Anterior cingulate cortex (tissue), 58 donors: Measurements from ENCODE around the gene CCK.
A peak's percentile ranks its signal among the peaks of the same experiment; 100 is the strongest.

Source experiments
- DNase-seq, 58 donors: peaks; one replicate each; lab custom pipeline; 2025; lab: John Stamatoyannopoulos, UW

Gene CCK

GRCh38 chr3:42228796-42229195 lies 37.2 kb downstream of the CCK start:
- no peak for DNase-seq

DNA sequence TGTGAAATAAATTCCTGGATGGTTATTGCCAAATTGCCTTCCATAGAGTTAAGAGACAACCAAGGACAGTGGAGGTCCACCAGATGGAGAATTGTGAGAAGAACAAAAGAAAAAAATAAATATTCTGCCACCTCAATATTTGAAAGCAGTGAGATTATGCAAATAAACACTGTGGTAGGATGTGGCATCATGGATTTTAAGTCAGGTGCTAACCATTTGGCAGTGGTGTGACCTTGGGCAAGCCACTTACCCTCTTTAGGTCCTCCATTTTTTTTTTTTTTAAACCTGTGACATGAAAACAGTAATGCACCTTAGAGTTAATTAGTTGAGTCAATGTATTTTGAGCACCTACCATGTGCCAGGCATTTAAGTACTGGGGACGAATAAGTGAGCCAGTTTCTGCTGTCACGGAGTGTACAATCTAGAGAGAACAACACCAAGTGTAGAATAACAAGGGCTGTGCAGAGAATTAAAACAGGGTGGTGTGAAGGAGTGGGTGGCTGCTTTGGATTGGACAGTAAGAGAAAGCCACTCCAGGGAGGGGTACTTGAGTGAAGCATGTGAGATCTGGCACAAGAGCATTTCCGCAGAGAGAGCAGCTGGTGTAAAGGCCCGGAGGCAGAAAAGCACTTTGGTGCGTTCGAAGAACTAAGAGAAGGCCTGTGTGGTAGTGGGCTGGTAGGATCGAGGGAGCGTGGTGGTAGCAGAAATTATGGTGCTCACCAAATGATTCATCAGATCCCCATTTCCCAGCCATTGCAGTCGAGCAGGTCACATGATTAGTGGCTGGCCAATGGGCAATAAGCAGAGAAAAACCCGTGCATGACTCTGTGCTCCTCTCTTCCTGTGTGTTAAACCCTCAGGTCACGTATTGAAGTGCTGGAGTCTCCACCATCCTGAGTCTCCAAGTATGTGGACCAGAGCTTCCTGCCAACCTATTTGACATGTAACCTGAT lies 39.2 kb downstream of the CCK start:
- DNase-seq = peak in 14 of 58 donors; percentile 14 to 70 (median 37)

DNA sequence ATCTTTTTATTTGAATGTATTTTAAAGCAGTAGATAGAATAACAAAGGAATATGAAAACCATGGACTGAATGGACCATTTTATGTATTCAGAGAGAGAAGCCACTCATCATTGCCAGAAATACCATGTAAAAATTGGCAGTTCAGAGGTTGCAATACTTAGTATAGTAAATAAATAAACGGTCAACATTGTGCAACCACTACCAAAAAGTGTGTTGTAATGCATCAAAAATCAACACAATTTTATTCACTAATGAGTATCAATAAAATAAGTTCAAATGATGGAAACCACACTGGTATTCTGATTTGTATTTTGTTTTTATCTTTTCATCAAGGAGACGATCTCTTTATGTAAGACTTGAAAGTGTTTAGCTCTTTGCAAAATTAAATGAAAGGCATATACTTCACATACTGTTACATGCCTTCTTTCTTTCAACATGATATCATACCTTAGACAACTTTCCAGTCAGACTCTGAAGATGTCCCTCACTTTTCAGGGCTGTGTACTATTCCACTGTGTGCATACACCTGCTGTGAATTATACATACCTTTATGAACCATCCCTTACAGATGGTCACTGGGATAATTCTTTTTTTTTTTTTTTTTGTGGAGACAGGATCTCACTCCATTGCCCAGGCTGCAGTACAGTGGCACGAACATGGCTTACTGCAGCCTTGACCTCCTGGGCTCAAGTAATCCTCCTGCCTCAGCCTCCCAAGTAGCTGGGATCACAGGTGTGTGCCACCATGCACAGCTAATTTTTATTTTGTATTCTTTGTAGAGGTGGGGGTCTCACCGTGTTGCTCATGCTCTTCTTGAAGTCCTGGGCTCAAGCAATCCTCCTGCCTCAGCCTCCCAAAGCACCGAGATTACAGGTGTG lies 40.3 kb downstream of the CCK start:
- DNase-seq = no peak

GRCh38 chr3:42224658-42225421 lies 41.1 kb downstream of the CCK start:
- no peak for DNase-seq

GRCh38 chr3:42224178-42224577 lies 41.8 kb downstream of the CCK start:
- no peak for DNase-seq

- DNase-seq = no peak
Measured at GRCh38 chr3:42222942-42223693, 42.9 kb downstream of the CCK start.

DNA sequence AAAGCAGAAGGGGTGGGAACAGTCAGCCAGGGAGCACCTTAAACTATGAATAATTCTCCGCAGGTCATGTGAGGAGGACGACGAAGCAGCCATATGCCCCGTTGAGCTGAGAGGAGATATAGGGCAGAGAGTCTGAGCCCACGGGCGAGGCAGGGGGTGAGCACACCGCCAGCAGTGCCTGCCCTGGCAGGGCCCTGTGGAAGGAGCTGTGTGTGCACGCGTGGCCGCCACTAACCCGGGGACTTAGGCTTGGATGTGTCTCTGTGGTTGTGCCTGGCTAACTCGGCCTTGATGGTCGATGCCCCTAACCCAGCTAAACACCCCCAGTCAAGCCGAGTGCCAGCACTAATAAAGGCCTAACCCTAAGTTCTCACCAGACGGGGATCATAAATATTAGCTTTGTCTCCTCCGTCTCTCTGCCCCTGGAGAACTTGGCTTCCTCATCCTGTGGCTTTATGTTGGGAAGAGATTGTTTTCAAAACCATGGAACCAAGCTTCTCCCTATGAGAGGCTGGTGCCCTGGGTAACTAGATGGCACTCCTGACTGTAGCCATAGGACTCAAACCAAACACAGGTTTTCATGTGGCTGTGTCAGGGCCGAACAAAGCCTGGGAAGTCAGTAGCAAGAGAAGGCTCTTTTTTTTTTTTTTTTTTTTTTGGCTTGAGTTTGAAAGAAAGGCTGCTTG lies 45.4 kb downstream of the CCK start:
- DNase-seq = no peak

GRCh38 chr3:42216931-42217333 lies 49.1 kb downstream of the CCK start:
- DNase-seq = peak in 2 of 58 donors; percentile 11 to 23

GRCh38 chr3:42216302-42216701 lies 49.7 kb downstream of the CCK start:
- DNase-seq = no peak

DNA sequence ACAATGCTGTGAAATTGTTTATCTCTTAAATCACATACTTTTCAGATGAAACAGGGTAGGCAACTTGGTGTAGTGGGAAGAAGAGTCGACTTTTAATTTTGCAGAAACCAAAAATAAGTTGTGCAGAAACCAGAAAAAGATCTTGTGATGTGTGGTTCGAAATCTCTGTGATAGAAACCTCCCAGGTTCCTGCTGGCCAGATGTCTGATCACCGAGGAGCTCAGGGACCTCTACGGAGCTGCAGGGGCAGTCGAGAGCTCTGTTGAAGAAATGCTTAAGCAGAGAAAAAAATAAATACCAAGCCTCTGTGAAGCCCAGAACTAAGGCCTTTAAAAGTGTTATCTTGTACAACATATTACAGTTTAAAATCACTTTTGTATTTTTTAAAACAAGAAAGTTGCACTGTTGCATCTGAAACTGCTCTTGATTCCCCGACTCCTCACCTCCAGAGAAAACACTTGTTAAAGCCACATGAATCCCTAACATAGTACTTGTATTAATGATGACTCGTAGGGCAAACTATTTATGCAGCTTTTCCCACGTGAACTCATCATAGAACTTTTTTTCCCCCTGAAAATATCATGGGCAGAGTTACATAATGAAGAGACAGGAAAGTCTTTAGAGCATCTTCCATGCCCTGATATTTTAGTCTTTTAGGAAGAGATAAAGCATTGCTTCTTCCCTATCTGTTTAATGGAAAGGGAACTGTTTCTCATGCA lies 51.3 kb downstream of the CCK start:
- no peak for DNase-seq

DNA sequence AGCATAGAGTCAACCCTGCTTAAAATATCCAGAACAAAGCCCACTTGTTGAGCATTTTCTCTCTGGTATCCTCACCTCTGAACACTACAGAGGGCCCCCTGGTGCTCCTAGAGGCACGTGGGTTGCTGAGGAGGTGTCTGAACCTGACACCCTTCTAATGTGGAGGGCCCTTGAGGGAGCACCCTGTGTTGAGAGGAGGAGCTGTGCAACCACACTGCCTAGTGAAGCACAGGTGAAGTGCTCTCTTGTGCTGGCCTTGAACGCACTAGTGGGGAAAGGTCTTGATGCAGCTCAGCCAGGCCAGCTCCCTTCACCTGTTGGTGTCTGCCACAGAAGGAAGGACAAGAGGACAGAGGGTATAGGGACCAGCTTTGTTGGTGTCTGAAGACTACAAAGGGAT lies 51.9 kb downstream of the CCK start:
- no peak for DNase-seq

GRCh38 chr3:42213417-42213816 lies 52.6 kb downstream of the CCK start:
- DNase-seq = no peak

- DNase-seq = no peak
Measured at GRCh38 chr3:42210726-42211125, 55.3 kb downstream of the CCK start.

DNA sequence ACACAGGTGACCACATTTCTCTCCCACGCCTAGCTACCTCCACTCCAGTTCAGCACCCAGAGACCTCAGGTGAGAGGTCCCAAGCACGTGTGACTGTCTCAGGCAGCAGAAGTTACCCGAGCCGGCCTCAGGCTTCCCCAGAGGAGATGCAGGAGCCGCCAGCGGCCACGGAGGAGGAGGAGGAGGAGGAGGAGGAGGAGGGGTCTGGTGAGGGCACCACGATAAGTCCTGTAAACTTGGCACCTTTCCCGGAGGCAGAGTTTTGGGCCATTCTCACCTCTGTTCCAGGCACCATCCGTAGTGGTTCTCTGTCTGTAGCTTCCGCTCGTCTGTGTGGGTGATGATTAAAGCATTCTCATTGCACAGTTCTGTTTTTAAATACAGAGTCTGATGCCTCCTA lies 56.1 kb downstream of the CCK start:
- no peak for DNase-seq
